Activated T-cell treated with anti-CD3 and anti-CD28 coated beads, Interleukin-2, amount 50 U/mL, for 4 hours (primary cell): ENCODE measurements around the gene PNKD. TPM values are rescaled to one million over a fixed set of nuclear protein-coding genes. Genes with fewer than 3 reads are reported as not detected.
"Not testable (repeated sequence)": the region's sequence is repeated elsewhere in the genome, so short reads cannot be mapped to it uniquely, and the experiment has no call there.

Experiments used
- ATAC-seq, 2 donors: fragments of 200-7000 bp; cut with Tn5 transposase; one replicate each; pipeline ENCODE4 v1.10.0; 2021
- DNase-seq: peaks from one replicate; pipeline ENCODE4 v3.0.0-alpha.2; 2020
- H3K27me3 Mint-ChIP-seq: one replicate; pipeline ENCODE4 v1.8.0; 2021; ENCODE audit warnings: low read depth, mixed read lengths
- H3K36me3 Mint-ChIP-seq: one replicate; pipeline ENCODE4 v1.8.0; 2022; ENCODE audit warnings: mixed read lengths; ENCODE audit not compliant: insufficient read depth
- H3K4me1 Mint-ChIP-seq: one replicate; pipeline ENCODE4 v1.8.0; 2021; ENCODE audit warnings: low read depth, mixed read lengths
- H3K4me3 Mint-ChIP-seq: one replicate; pipeline ENCODE4 v1.8.0; 2021; ENCODE audit warnings: mild to moderate bottlenecking, moderate library complexity, mixed read lengths
- H3K9me3 Mint-ChIP-seq: one replicate; pipeline ENCODE4 v1.8.0; 2021; ENCODE audit warnings: mixed read lengths
- total RNA-seq, 3 donors: library from RNA; stranded (reverse); gene quantifications; one replicate each; pipeline ENCODE4 v1.2.1, GENCODE V29; 2021

PNKD gene
- total RNA-seq, 3 donors from 2014 or later: 14.7 to 19.1 (median 17.8) TPM

- ATAC-seq (no peak), DNase-seq (no peak)
- Mint-ChIP-seq H3K4me3 (no peak overlapping the region), H3K27me3 (peaks cover 2% of the 10 kb centered on the region), H3K9me3 (no peaks in the 10 kb centered on the region), H3K36me3 (no peaks in the 10 kb centered on the region), H3K4me1 (peaks cover 4% of the 10 kb centered on the region)
Measured at GRCh38 chr2:218305383-218305782, 35.1 kb downstream of the PNKD start.

GRCh38 chr2:218306184-218306920 is 36.0 kb downstream of the PNKD start:
- H3K27me3 Mint-ChIP-seq: peaks cover 2% of the 10 kb centered on the region
- no peaks in the 10 kb centered on the region for H3K9me3 Mint-ChIP-seq
- no peaks in the 10 kb centered on the region for H3K36me3 Mint-ChIP-seq
- no peak overlapping the region for H3K4me3 Mint-ChIP-seq
- H3K4me1 Mint-ChIP-seq: peaks cover 2% of the 10 kb centered on the region
- no peak for ATAC-seq
- DNase-seq: no peak

GRCh38 chr2:218307415-218308090 is 37.2 kb downstream of the PNKD start:
- H3K4me1 Mint-ChIP-seq: no peaks in the 10 kb centered on the region
- H3K9me3 Mint-ChIP-seq: no peaks in the 10 kb centered on the region
- peaks cover 2% of the 10 kb centered on the region for H3K27me3 Mint-ChIP-seq
- DNase-seq (no peak), ATAC-seq (no peak)
- no peaks in the 10 kb centered on the region for H3K36me3 Mint-ChIP-seq
- H3K4me3 Mint-ChIP-seq: no peak overlapping the region

GRCh38 chr2:218310853-218311540 is 40.7 kb downstream of the PNKD start:
- Mint-ChIP-seq H3K36me3 (no peaks in the 10 kb centered on the region), H3K4me3 (no peak overlapping the region), H3K27me3 (peaks cover 2% of the 10 kb centered on the region), H3K9me3 (no peaks in the 10 kb centered on the region), H3K4me1 (peaks cover 5% of the 10 kb centered on the region)
- no peak for DNase-seq
- ATAC-seq: no peak

- not testable (repeated sequence) for H3K4me3 Mint-ChIP-seq, ATAC-seq, H3K36me3 Mint-ChIP-seq, DNase-seq, H3K9me3 Mint-ChIP-seq, H3K27me3 Mint-ChIP-seq
- H3K4me1 Mint-ChIP-seq: peaks cover 11% of the 10 kb centered on the region
Measured at GRCh38 chr2:218311541-218312266, 41.4 kb downstream of the PNKD start.

GRCh38 chr2:218312267-218312756 is 42.0 kb downstream of the PNKD start:
- H3K4me3 Mint-ChIP-seq: no peak overlapping the region
- H3K4me1 Mint-ChIP-seq: peaks cover 17% of the 10 kb centered on the region
- peaks cover 2% of the 10 kb centered on the region for H3K27me3 Mint-ChIP-seq
- ATAC-seq: no peak
- no peaks in the 10 kb centered on the region for H3K9me3 Mint-ChIP-seq
- no peaks in the 10 kb centered on the region for H3K36me3 Mint-ChIP-seq
- DNase-seq: no peak

GRCh38 chr2:218313356-218313755 is 43.0 kb downstream of the PNKD start:
- Mint-ChIP-seq H3K9me3 (no peaks in the 10 kb centered on the region), H3K4me3 (no peak overlapping the region), H3K36me3 (no peaks in the 10 kb centered on the region), H3K27me3 (peaks cover 2% of the 10 kb centered on the region), H3K4me1 (peaks cover 25% of the 10 kb centered on the region)
- no peak for DNase-seq
- no peak for ATAC-seq

GRCh38 chr2:218314764-218315163 is 44.4 kb downstream of the PNKD start:
- not testable (repeated sequence) for H3K9me3 Mint-ChIP-seq, DNase-seq, H3K4me3 Mint-ChIP-seq, ATAC-seq, H3K36me3 Mint-ChIP-seq, H3K27me3 Mint-ChIP-seq
- peaks cover 28% of the 10 kb centered on the region for H3K4me1 Mint-ChIP-seq

- H3K4me1 Mint-ChIP-seq: peaks cover 28% of the 10 kb centered on the region
- H3K27me3 Mint-ChIP-seq: no peaks in the 10 kb centered on the region
- ATAC-seq: no peak
- no peak overlapping the region for H3K4me3 Mint-ChIP-seq
- no peak for DNase-seq
- H3K36me3 Mint-ChIP-seq: no peaks in the 10 kb centered on the region
- no peaks in the 10 kb centered on the region for H3K9me3 Mint-ChIP-seq
Measured at GRCh38 chr2:218315397-218315796, 45.1 kb downstream of the PNKD start.

- no peak for ATAC-seq
- no peak overlapping the region for H3K4me3 Mint-ChIP-seq
- no peak for DNase-seq
- no peaks in the 10 kb centered on the region for H3K9me3 Mint-ChIP-seq
- no peaks in the 10 kb centered on the region for H3K27me3 Mint-ChIP-seq
- H3K36me3 Mint-ChIP-seq: no peaks in the 10 kb centered on the region
- H3K4me1 Mint-ChIP-seq: peaks cover 37% of the 10 kb centered on the region
Measured at GRCh38 chr2:218317303-218317630, 46.9 kb downstream of the PNKD start.

- H3K4me3 Mint-ChIP-seq: no peak overlapping the region
- no peaks in the 10 kb centered on the region for H3K27me3 Mint-ChIP-seq
- ATAC-seq (no peak), DNase-seq (no peak)
- H3K4me1 Mint-ChIP-seq: peaks cover 42% of the 10 kb centered on the region
- no peaks in the 10 kb centered on the region for H3K36me3 Mint-ChIP-seq
- H3K9me3 Mint-ChIP-seq: no peaks in the 10 kb centered on the region
Measured at GRCh38 chr2:218317835-218318234, 47.5 kb downstream of the PNKD start.

GRCh38 chr2:218318241-218318640 is 47.9 kb downstream of the PNKD start:
- DNase-seq (no peak), ATAC-seq (no peak)
- H3K4me1 Mint-ChIP-seq: peaks cover 42% of the 10 kb centered on the region
- H3K9me3 Mint-ChIP-seq: no peaks in the 10 kb centered on the region
- no peaks in the 10 kb centered on the region for H3K36me3 Mint-ChIP-seq
- no peak overlapping the region for H3K4me3 Mint-ChIP-seq
- no peaks in the 10 kb centered on the region for H3K27me3 Mint-ChIP-seq

- Mint-ChIP-seq H3K36me3 (no peaks in the 10 kb centered on the region), H3K4me1 (peaks cover 51% of the 10 kb centered on the region), H3K27me3 (peaks cover 9% of the 10 kb centered on the region), H3K4me3 (no peak overlapping the region), H3K9me3 (no peaks in the 10 kb centered on the region)
- no peak for DNase-seq
- ATAC-seq: no peak
Measured at GRCh38 chr2:218319813-218320365, 49.6 kb downstream of the PNKD start.
